B cell (primary cell): ENCODE data around the gene PDE6H.

ENCODE experiments used
- EZH2 ChIP-seq: IDR thresholded peaks from 2 replicates; pipeline ENCODE4 v1.6.1; 2012; ENCODE audit warnings: borderline replicate concordance, low read depth, mild to moderate bottlenecking, moderate library complexity, low read length; ENCODE audit not compliant: insufficient read depth, poor library complexity, severe bottlenecking
- TF ChIP-seq, protein P1 (sequence below): fragments of 200-600 bp; IDR thresholded peaks from one replicate; pipeline ENCODE4 v1.8.0; 2022; ENCODE audit warnings: antibody characterized with exemption, mild to moderate bottlenecking

- TF ChIP-seq, protein P1, sequence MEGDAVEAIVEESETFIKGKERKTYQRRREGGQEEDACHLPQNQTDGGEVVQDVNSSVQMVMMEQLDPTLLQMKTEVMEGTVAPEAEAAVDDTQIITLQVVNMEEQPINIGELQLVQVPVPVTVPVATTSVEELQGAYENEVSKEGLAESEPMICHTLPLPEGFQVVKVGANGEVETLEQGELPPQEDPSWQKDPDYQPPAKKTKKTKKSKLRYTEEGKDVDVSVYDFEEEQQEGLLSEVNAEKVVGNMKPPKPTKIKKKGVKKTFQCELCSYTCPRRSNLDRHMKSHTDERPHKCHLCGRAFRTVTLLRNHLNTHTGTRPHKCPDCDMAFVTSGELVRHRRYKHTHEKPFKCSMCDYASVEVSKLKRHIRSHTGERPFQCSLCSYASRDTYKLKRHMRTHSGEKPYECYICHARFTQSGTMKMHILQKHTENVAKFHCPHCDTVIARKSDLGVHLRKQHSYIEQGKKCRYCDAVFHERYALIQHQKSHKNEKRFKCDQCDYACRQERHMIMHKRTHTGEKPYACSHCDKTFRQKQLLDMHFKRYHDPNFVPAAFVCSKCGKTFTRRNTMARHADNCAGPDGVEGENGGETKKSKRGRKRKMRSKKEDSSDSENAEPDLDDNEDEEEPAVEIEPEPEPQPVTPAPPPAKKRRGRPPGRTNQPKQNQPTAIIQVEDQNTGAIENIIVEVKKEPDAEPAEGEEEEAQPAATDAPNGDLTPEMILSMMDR, result no peak
- no peak for TF ChIP-seq EZH2
Measured at GRCh38 chr12:14931791-14932560, 40.9 kb upstream of the PDE6H start.
